ENCODE results near the gene LAMTOR1.

LAMTOR1 gene

GRCh38 chr11:72125956-72126355 lies 22.9 kb upstream of the LAMTOR1 start:
- no peak overlapping the region for H4K91ac ChIP-seq (ENCODE audit: low read length)
- H2BK120ac ChIP-seq (ENCODE audit: low read depth, low read length): no peak overlapping the region
- no peaks in the 10 kb centered on the region for H3K9me3 ChIP-seq (ENCODE audit: control insufficient read depth, low read length)
- H2BK5ac ChIP-seq (ENCODE audit: low read depth, low read length, poor library complexity, severe bottlenecking): no peak overlapping the region
- H2BK15ac ChIP-seq (ENCODE audit: low read depth, poor library complexity, severe bottlenecking): no peak overlapping the region
- H3K79me1 ChIP-seq (replicated peaks; ENCODE audit: low read length, poor library complexity, severe bottlenecking): no peaks in the 10 kb centered on the region
- no peak overlapping the region for H3K4me2 ChIP-seq (ENCODE audit: low read length, poor library complexity, severe bottlenecking)
- no peak overlapping the region for H3K18ac ChIP-seq (ENCODE audit: low read depth in 1 of 2, low read length in 2 of 2)
- H3K4me1 ChIP-seq (ENCODE audit: control insufficient read depth, insufficient read depth, low read depth, low read length): no peaks in the 10 kb centered on the region
- H2AK5ac ChIP-seq (ENCODE audit: low read length, severe bottlenecking): no peak overlapping the region
- H3K4me3 ChIP-seq (ENCODE audit: insufficient read depth in 1 of 2, low read depth in 1 of 2, low read length in 2 of 2): no peak overlapping the region
- WGBS: no CpG with 5 or more reads among the region's 1 CpG
- no peaks in the 10 kb centered on the region for H3K27me3 ChIP-seq (ENCODE audit: control insufficient read depth in 1 of 2, insufficient read depth in 1 of 2, low read length in 2 of 2)
- no peak overlapping the region for H2BK12ac ChIP-seq (ENCODE audit: low read length in 2 of 2)
- H2AFZ ChIP-seq (ENCODE audit: low read depth, low read length): no peak overlapping the region
- no peak overlapping the region for H4K8ac ChIP-seq (ENCODE audit: low read length)
- no peak for DNase-seq
- H3K36me3 ChIP-seq (ENCODE audit: control insufficient read depth in 1 of 2, insufficient read depth in 2 of 2, low read depth in 1 of 2, low read length in 2 of 2): peaks cover 0 to 3% of the 10 kb centered on the region in 2 experiments
- H3K14ac ChIP-seq (ENCODE audit: low read length in 2 of 2): no peak overlapping the region
- H3K9ac ChIP-seq (ENCODE audit: low read length): no peak overlapping the region
- H3K4ac ChIP-seq (ENCODE audit: low read depth in 1 of 2, low read length in 2 of 2): no peak overlapping the region
- H3K27ac ChIP-seq (ENCODE audit: low read length, poor library complexity, severe bottlenecking): no peak overlapping the region
- no peak overlapping the region for H3K23ac ChIP-seq (ENCODE audit: low read length in 2 of 2)

- 90% methylated on average over 6 of the region's 6 CpGs for WGBS
These were observed 20.9 kb upstream of the LAMTOR1 start for GRCh38 chr11:72124046-72124445.

GRCh38 chr11:72123117-72123653 lies 20.1 kb upstream of the LAMTOR1 start:
- no peak overlapping the region for H3K23ac ChIP-seq (ENCODE audit: low read length in 2 of 2)
- H3K4me3 ChIP-seq (ENCODE audit: insufficient read depth in 1 of 2, low read depth in 1 of 2, low read length in 2 of 2): no peak overlapping the region
- H3K27me3 ChIP-seq (ENCODE audit: control insufficient read depth in 1 of 2, insufficient read depth in 1 of 2, low read length in 2 of 2): no peaks in the 10 kb centered on the region
- no peak overlapping the region for H3K9ac ChIP-seq (ENCODE audit: low read length)
- H3K79me1 ChIP-seq (replicated peaks; ENCODE audit: low read length, poor library complexity, severe bottlenecking): no peaks in the 10 kb centered on the region
- H2BK120ac ChIP-seq (ENCODE audit: low read depth, low read length): no peak overlapping the region
- DNase-seq: no peak
- H3K27ac ChIP-seq (ENCODE audit: low read length, poor library complexity, severe bottlenecking): no peak overlapping the region
- no peak overlapping the region for H2BK5ac ChIP-seq (ENCODE audit: low read depth, low read length, poor library complexity, severe bottlenecking)
- no peak overlapping the region for H2BK12ac ChIP-seq (ENCODE audit: low read length in 2 of 2)
- H3K4me1 ChIP-seq (ENCODE audit: control insufficient read depth, insufficient read depth, low read depth, low read length): no peaks in the 10 kb centered on the region
- no peak overlapping the region for H3K18ac ChIP-seq (ENCODE audit: low read depth in 1 of 2, low read length in 2 of 2)
- no peak overlapping the region for H2BK15ac ChIP-seq (ENCODE audit: low read depth, poor library complexity, severe bottlenecking)
- 71% methylated on average over 3 of the region's 3 CpGs for WGBS
- no peak overlapping the region for H3K4me2 ChIP-seq (ENCODE audit: low read length, poor library complexity, severe bottlenecking)
- H3K14ac ChIP-seq (ENCODE audit: low read length in 2 of 2): no peak overlapping the region
- no peak overlapping the region for H2AK5ac ChIP-seq (ENCODE audit: low read length, severe bottlenecking)
- no peak overlapping the region for H2AFZ ChIP-seq (ENCODE audit: low read depth, low read length)
- H3K4ac ChIP-seq (ENCODE audit: low read depth in 1 of 2, low read length in 2 of 2): no peak overlapping the region
- no peaks in the 10 kb centered on the region for H3K9me3 ChIP-seq (ENCODE audit: control insufficient read depth, low read length)
- H4K8ac ChIP-seq (ENCODE audit: low read length): no peak overlapping the region
- peaks cover 0 to 8% of the 10 kb centered on the region in 2 experiments for H3K36me3 ChIP-seq (ENCODE audit: control insufficient read depth in 1 of 2, insufficient read depth in 2 of 2, low read depth in 1 of 2, low read length in 2 of 2)
- no peak overlapping the region for H4K91ac ChIP-seq (ENCODE audit: low read length)

More at GRCh38 chr11:72124046-72124445, 20.9 kb upstream of the LAMTOR1 start:
- DNase-seq: no peak
- Histone ChIP-seq H4K8ac (ENCODE audit: low read length) (no peak overlapping the region), H3K9ac (ENCODE audit: low read length) (no peak overlapping the region), H2BK15ac (ENCODE audit: low read depth, poor library complexity, severe bottlenecking) (no peak overlapping the region), H3K4me3 (ENCODE audit: insufficient read depth in 1 of 2, low read depth in 1 of 2, low read length in 2 of 2) (no peak overlapping the region), H3K9me3 (ENCODE audit: control insufficient read depth, low read length) (no peaks in the 10 kb centered on the region), H2AFZ (ENCODE audit: low read depth, low read length) (no peak overlapping the region), H3K4me2 (ENCODE audit: low read length, poor library complexity, severe bottlenecking) (no peak overlapping the region), H3K18ac (ENCODE audit: low read depth in 1 of 2, low read length in 2 of 2) (no peak overlapping the region), H3K4me1 (ENCODE audit: control insufficient read depth, insufficient read depth, low read depth, low read length) (no peaks in the 10 kb centered on the region), H2AK5ac (ENCODE audit: low read length, severe bottlenecking) (no peak overlapping the region), H3K14ac (ENCODE audit: low read length in 2 of 2) (no peak overlapping the region), H4K91ac (ENCODE audit: low read length) (no peak overlapping the region), H2BK120ac (ENCODE audit: low read depth, low read length) (no peak overlapping the region), H3K27ac (ENCODE audit: low read length, poor library complexity, severe bottlenecking) (no peak overlapping the region), H3K79me1 (replicated peaks; ENCODE audit: low read length, poor library complexity, severe bottlenecking) (no peaks in the 10 kb centered on the region), H3K27me3 (ENCODE audit: control insufficient read depth in 1 of 2, insufficient read depth in 1 of 2, low read length in 2 of 2) (no peaks in the 10 kb centered on the region), H3K36me3 (ENCODE audit: control insufficient read depth in 1 of 2, insufficient read depth in 2 of 2, low read depth in 1 of 2, low read length in 2 of 2) (peaks cover 0 to 8% of the 10 kb centered on the region in 2 experiments), H3K23ac (ENCODE audit: low read length in 2 of 2) (no peak overlapping the region), H2BK5ac (ENCODE audit: low read depth, low read length, poor library complexity, severe bottlenecking) (no peak overlapping the region), H3K4ac (ENCODE audit: low read depth in 1 of 2, low read length in 2 of 2) (no peak overlapping the region), H2BK12ac (ENCODE audit: low read length in 2 of 2) (no peak overlapping the region)

GRCh38 chr11:72122607-72123006 lies 19.5 kb upstream of the LAMTOR1 start:
- Histone ChIP-seq H3K36me3 (ENCODE audit: control insufficient read depth in 1 of 2, insufficient read depth in 2 of 2, low read depth in 1 of 2, low read length in 2 of 2) (peaks cover 0 to 9% of the 10 kb centered on the region in 2 experiments), H2AK5ac (ENCODE audit: low read length, severe bottlenecking) (no peak overlapping the region), H2BK5ac (ENCODE audit: low read depth, low read length, poor library complexity, severe bottlenecking) (no peak overlapping the region), H3K23ac (ENCODE audit: low read length in 2 of 2) (no peak overlapping the region), H3K27ac (ENCODE audit: low read length, poor library complexity, severe bottlenecking) (no peak overlapping the region), H3K27me3 (ENCODE audit: control insufficient read depth in 1 of 2, insufficient read depth in 1 of 2, low read length in 2 of 2) (no peaks in the 10 kb centered on the region), H3K4ac (ENCODE audit: low read depth in 1 of 2, low read length in 2 of 2) (no peak overlapping the region), H3K79me1 (replicated peaks; ENCODE audit: low read length, poor library complexity, severe bottlenecking) (no peaks in the 10 kb centered on the region), H3K14ac (ENCODE audit: low read length in 2 of 2) (no peak overlapping the region), H3K18ac (ENCODE audit: low read depth in 1 of 2, low read length in 2 of 2) (no peak overlapping the region), H2BK120ac (ENCODE audit: low read depth, low read length) (no peak overlapping the region), H3K4me3 (ENCODE audit: insufficient read depth in 1 of 2, low read depth in 1 of 2, low read length in 2 of 2) (no peak overlapping the region), H3K4me2 (ENCODE audit: low read length, poor library complexity, severe bottlenecking) (no peak overlapping the region), H3K9ac (ENCODE audit: low read length) (no peak overlapping the region), H3K4me1 (ENCODE audit: control insufficient read depth, insufficient read depth, low read depth, low read length) (no peaks in the 10 kb centered on the region), H2BK12ac (ENCODE audit: low read length in 2 of 2) (no peak overlapping the region), H4K91ac (ENCODE audit: low read length) (no peak overlapping the region), H2BK15ac (ENCODE audit: low read depth, poor library complexity, severe bottlenecking) (no peak overlapping the region), H2AFZ (ENCODE audit: low read depth, low read length) (no peak overlapping the region), H3K9me3 (ENCODE audit: control insufficient read depth, low read length) (no peaks in the 10 kb centered on the region), H4K8ac (ENCODE audit: low read length) (no peak overlapping the region)
- DNase-seq: no peak
- 85% methylated on average over 1 of the region's 1 CpG for WGBS
